Muscle layer of duodenum (tissue), 2 donors: Measurements from ENCODE around the gene TP53I13.

ENCODE experiments used
- H3K27ac ChIP-seq: one replicate; pipeline ENCODE4 v1.7.0; 2013; ENCODE audit warnings: mild to moderate bottlenecking, low read length
- H3K27me3 ChIP-seq: one replicate; pipeline ENCODE4 v1.7.0; 2013; ENCODE audit warnings: low read depth, mild to moderate bottlenecking, control low read depth, low read length
- H3K36me3 ChIP-seq, 2 donors: one replicate each; pipeline ENCODE4 v1.7.0; 2013; ENCODE audit warnings: low read length in 2 of 2, control low read depth in 1 of 2, mild to moderate bottlenecking in 1 of 2; ENCODE audit not compliant: insufficient read depth in 2 of 2, control insufficient read depth in 1 of 2
- H3K4me1 ChIP-seq, 2 donors: one replicate each; pipeline ENCODE4 v1.7.0; 2013; ENCODE audit warnings: low read length in 2 of 2, mild to moderate bottlenecking in 2 of 2, control low read depth in 1 of 2, moderate library complexity in 1 of 2; ENCODE audit not compliant: insufficient read depth in 2 of 2, control insufficient read depth in 1 of 2
- H3K4me3 ChIP-seq, 2 donors: one replicate each; pipeline ENCODE4 v1.7.0; 2013; ENCODE audit warnings: low read length in 2 of 2, low read depth in 1 of 2, mild to moderate bottlenecking in 1 of 2
- H3K9me3 ChIP-seq, 2 donors: one replicate each; pipeline ENCODE4 v1.7.0; 2013; ENCODE audit warnings: low read length in 2 of 2, control low read depth in 1 of 2, mild to moderate bottlenecking in 1 of 2; ENCODE audit not compliant: control insufficient read depth in 1 of 2
- donor health status: healthy.

TP53I13 gene

DNA sequence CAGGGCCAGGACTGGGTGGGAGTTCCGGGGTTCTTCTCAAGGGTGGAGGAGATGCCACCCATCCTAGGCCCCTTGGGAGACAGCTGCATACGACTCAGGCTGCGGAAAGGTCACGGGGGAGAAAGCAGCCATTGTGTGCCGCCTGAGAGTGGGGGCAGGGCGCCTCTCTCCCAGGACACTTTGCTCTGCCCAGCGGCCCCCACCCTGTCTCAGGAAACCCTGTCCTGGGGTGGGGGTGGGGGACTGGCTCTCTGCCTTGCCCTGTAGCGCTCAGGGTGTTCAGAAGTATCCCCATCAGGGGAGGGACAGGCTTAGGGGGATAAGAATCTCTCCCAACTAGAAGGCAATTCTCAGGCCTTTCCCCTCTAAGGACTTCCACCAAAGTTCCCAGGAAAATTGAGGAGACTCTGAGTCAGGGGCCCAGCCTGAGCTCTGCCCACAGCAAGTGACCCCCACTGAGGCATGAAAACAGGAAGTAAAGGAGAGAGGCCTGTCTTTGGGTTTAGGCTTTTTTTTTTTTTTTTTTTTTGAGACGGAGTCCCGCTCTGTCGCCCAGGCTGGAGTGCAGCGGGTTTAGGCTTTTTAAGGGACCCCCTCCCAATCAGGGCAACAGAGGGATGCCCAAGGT is 16.1 kb downstream of the TP53I13 start:
- Histone ChIP-seq H3K27ac (peak overlapping the region; percentile 45), H3K4me1 (peaks cover 17% of the 10 kb centered on the region in 2 donors), H3K27me3 (no peaks in the 10 kb centered on the region), H3K9me3 (no peaks in the 10 kb centered on the region), H3K4me3 (no peak overlapping the region), H3K36me3 (peaks cover 8 to 15% of the 10 kb centered on the region in 2 donors)

DNA sequence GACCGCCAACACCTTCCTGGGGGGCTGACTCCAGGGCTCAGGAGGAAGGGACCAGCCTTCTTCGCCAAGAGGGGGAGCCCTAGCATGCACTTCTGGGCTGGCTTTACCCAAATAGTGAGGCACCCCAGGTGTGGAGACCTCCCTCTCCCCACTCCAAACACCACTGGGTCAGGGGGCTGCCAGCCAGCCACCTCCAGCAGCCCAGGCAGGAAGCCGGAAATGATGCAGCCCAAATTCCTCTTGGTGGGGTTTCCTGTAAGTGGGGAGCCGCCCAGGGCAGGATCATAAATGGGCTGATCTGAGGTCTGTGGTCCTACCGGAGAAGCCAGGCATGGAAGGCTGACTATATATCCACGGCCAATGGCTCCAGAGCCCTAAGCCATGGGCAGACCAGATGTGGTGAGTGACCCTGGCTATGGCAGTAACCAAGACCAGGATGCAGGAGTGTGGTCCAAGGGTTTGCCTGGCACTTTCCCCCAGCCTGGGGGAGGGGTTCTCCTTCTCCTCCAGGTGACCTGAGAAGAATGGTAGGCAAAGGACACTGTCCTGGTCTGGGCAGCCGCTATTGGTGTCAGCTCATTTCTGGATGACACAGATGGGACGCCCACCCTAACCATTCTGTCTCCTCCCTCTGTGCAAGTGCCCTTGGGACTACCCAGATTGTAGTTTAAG is 16.7 kb downstream of the TP53I13 start:
- peak overlapping the region in 1 of 2 donors; percentile 26 for H3K4me3 ChIP-seq
- H3K4me1 ChIP-seq, result peaks cover 21 to 23% of the 10 kb centered on the region in 2 donors
- no peaks in the 10 kb centered on the region for H3K9me3 ChIP-seq
- H3K36me3 ChIP-seq, result peaks cover 8 to 15% of the 10 kb centered on the region in 2 donors
- H3K27ac ChIP-seq, result peak overlapping the region; percentile 45
- no peaks in the 10 kb centered on the region for H3K27me3 ChIP-seq

DNA sequence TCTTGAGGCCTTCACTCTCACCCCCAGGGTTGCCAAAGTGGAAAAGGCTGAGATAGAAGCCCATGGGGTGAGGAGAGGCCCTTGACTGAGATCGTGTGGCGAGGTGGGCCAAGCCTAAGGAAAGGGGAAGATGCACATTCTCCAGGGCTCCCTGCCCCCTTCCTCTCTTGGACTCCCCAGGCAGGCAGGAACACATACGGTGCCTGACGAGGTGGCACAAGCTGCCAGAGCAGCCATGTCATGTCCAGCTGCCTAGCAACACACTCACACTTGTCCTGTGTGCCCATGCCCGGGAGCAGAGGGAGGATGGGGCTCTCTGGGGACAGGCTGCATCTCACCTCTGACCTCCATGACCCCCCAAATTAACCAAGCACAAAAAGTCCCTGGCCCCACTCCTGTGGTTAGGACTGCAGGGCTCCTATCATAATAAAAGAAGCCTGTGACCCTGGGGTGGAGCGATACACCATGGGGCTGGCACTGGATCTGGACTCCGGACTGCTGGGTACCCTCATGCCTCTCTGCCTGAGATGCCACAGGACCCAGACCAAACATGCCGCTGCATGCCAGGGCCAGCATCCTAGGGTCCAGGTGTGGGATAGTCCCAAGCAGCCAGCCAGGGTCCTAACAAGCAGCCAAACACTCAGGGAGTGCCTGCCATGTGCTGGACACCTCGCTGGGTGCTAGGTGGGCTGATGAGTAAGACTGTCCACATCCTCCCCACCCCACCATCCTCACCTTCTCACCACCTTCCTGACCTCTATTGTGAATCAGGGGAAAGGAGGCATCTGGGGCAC is 18.4 kb downstream of the TP53I13 start:
- Histone ChIP-seq H3K36me3 (peaks cover 5 to 8% of the 10 kb centered on the region in 2 donors), H3K4me1 (peaks cover 28 to 40% of the 10 kb centered on the region in 2 donors), H3K4me3 (no peak overlapping the region), H3K27ac (no peak overlapping the region), H3K27me3 (no peaks in the 10 kb centered on the region), H3K9me3 (no peaks in the 10 kb centered on the region)

DNA sequence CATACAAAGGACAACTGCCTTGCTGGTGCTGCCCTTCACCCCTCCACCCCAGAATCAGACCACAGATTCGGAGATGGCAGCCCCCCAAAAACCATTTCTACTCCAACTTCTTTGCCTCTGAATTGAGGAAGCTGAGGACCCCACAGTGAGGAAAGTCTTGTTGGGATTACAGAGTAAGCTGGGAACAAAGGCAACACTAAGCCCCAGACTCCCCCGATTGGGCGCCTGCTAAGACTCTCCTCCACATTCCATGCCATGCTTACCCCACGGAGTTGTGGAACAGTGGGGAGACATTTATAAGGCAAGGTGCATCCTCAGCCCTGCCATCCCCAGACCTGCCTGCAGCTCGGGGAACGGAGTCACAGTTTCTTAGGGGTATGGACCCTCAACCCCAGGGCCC is 19.1 kb downstream of the TP53I13 start:
- no peak overlapping the region for H3K27ac ChIP-seq

DNA sequence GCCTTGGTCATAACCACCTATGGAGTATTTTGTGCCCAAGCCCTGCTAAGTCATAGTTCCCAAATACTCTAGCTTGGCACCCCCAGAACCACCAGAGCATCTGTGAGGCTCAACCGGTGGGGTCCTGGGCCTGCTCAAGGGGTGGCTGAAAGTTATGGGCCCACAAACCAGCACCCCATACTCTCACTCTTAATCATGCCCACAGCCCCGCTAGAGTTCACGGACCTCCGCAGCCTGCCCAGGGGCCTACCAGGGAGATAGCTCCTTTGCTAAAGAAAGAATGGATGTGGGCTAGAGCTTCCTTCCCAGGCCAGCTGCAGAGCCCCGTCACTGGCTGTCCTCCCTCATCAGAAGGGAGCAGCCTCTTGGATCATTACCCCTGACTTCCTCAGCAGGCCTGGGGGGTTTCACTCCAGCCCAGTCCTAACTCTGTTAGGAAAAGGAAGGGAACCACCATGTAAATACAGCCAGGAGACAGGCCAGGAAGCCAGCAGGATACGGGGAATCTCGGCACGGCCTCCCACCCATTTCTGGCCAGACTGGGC is 19.6 kb downstream of the TP53I13 start:
- H3K9me3 ChIP-seq, result no peaks in the 10 kb centered on the region
- H3K27ac ChIP-seq, result peak overlapping the region; percentile 51
- H3K4me1 ChIP-seq, result peaks cover 37 to 51% of the 10 kb centered on the region in 2 donors
- peak overlapping the region; percentile 79 to 89 for H3K4me3 ChIP-seq
- peaks cover 0 to 2% of the 10 kb centered on the region in 2 donors for H3K36me3 ChIP-seq
- H3K27me3 ChIP-seq, result no peaks in the 10 kb centered on the region

More for the DNA sequence above, 19.1 kb downstream of the TP53I13 start:
- Histone ChIP-seq H3K27me3 (no peaks in the 10 kb centered on the region), H3K36me3 (peaks cover 3% of the 10 kb centered on the region in 2 donors), H3K4me3 (peak overlapping the region; percentile 79 to 89), H3K9me3 (no peaks in the 10 kb centered on the region), H3K4me1 (peaks cover 35 to 47% of the 10 kb centered on the region in 2 donors)

DNA sequence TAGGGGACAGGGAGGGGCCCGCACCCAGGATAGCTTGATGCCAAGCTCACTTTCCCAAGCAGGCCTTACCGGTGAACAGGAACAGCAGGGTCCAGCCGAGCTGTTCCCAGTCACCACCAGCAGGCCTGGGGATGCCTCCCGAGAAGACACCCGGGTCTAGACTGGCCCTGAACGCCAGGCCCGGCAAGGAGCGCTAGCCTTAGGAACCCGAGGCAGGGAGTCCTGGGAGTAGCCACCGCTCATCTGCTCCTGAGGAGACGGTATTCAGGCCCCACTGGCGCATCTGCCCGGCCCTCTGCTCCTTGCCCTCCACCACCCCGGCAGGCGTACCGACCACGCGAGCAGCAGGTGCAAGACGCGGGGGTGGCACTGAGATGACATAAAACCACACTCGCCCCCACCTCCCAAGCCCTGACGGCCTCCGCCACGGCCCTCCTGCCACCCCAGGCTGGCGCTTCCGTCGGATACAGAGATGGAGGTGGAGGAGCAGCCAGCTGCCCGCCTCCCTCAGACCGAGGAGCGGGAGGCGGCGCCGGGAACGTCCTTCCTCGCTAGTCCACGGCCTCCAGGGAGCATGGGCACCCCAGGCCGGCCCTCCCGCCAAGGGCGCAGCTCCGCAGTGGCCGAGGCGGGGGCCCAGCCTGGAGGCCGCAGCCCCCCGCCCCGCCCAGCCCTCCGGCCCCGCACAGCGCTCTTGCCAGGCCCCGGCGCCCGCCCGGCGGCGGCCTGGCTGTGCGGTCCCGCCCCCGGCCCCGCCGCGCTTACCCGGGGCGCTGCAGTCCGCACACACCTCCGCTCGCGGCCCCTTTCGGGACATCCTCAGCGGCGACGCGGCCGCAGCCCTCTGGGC is 20.3 kb downstream of the TP53I13 start:
- H3K27me3 ChIP-seq, result no peaks in the 10 kb centered on the region
- H3K27ac ChIP-seq, result peak overlapping the region; percentile 51
- no peaks in the 10 kb centered on the region for H3K36me3 ChIP-seq
- H3K9me3 ChIP-seq, result no peaks in the 10 kb centered on the region
- H3K4me1 ChIP-seq, result peaks cover 37 to 54% of the 10 kb centered on the region in 2 donors
- H3K4me3 ChIP-seq, result peak overlapping the region; percentile 79 to 89

DNA sequence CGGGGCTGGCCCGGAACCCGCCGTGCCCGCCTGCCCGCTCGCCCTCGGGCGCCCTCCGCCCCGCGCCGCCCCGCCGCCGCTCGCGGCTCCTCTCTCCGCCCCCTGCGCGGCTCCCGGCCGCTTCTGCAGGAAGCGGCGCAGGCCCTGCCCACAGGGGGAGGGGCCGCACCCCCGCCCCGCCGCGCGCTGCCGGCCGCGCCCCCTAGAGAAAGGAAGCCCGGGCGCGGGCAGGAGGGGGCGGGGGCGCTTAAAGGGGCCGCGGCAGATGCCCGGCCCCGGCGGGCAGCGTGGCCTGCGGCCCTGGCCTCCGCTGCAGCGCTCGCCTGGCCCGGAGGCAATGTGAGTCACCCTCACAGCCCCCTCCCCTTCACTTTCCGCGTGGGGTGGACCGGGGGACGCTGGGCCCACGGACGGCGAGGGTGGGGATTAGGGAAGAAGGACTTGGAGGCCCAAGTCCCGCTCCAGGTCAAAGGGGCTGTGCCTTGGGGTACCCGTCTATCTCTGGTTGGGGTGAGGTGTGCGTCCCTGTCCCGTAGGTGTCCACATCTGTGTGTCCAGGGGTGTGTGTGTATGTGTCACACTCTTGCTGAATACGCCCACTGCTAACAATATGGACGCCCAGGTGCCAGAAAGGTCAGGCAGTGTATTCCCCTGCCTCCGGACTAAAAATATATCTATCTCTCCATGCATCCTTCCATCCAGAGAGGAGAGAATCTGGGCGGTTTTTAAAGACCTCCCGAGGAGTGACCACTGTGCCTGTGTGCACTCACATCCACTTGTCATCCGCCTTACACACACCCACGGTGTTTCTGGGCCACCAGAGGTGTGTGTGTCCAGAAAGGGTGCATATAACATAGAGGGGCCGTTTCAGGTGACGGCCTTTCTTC is 21.3 kb downstream of the TP53I13 start, which contains the start of gene GIT1:
TSS of gene GIT1 (minus strand) at position 125 of the 887 bp plus-strand sequence. CDS start 270 bp downstream, outside the sequence.
- H3K36me3 ChIP-seq, result no peaks in the 10 kb centered on the region
- H3K4me3 ChIP-seq, result peak within 1 kb of the TSS; percentile 79 to 89
- H3K27me3 ChIP-seq, result no peaks in the 10 kb centered on the region
- no peaks in the 10 kb centered on the region for H3K9me3 ChIP-seq
- peak within 1 kb of the TSS; percentile 56 for H3K27ac ChIP-seq
- peaks cover 37 to 62% of the 10 kb centered on the region in 2 donors for H3K4me1 ChIP-seq

DNA sequence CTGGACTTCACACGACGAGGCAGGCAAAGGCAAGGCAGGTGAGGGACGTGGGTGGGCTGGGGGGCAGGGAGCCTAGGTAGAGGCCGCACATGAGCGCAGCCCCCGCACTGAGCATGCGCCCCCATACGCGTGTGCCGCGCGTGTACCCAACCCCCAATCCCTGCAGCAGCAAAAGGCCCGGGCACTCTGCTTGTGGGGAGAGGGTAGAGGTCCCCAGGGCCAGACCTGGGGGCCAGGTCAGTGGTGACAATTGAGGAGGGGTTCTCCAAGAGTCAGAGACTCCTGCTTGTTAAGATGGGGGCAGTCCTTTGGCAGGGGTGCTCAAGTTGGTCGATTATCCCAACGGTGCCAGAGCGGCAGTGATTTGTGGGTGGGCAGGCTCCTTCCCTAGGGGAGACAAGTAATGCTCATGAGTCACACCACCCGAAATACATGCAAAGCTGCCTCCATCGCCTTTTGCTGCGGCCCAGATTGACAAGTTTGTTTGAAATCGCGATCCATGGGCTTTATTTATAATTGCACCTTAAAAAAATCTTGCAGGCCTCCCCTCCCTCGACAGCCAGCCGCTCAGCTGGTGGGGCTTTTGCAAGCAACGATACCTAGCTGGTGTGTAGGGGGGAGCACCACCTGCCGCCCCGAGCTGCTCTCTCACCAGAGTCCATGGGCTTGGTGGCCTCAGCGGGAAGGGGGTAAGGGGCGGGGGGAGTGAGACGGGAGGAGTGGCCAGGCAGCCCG is 22.1 kb downstream of the TP53I13 start:
- Histone ChIP-seq H3K4me3 (peak overlapping the region; percentile 65 to 70), H3K27ac (peak overlapping the region; percentile 56), H3K9me3 (no peaks in the 10 kb centered on the region), H3K27me3 (no peaks in the 10 kb centered on the region), H3K4me1 (peaks cover 37 to 62% of the 10 kb centered on the region in 2 donors), H3K36me3 (no peaks in the 10 kb centered on the region)

DNA sequence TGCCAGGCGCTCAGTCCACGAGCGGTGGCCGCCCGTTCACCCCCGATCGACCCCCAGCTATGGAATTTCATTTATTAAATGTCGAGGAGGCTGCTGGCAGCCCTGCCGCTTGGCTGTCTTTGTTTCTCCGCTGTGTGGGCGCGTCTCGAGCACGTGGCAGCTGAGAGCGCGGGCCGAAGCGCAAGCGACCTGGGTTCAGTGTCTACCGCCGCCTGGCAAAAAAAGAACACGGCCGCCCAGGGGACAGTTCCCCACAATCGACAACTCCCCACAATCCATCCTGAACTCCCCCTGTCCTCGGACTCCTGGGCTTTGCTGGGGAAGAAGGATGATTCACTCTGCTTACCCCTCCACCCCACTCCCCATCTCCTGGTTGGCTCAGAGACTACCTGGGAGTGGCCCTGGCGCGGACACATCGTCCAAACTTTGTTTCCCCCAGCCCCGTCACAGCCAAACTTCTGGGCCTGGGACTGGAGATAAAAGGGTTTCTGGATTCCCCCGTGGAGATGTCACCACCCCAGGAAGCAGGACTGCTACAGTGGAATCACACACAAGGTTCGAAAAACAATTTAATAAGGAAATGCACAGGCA is 22.7 kb downstream of the TP53I13 start:
- Histone ChIP-seq H3K4me1 (peaks cover 37 to 62% of the 10 kb centered on the region in 2 donors), H3K27ac (no peak overlapping the region), H3K4me3 (peak overlapping the region; percentile 30 to 70), H3K27me3 (no peaks in the 10 kb centered on the region), H3K9me3 (no peaks in the 10 kb centered on the region), H3K36me3 (no peaks in the 10 kb centered on the region)
